ENCODE data around the gene TAL2.

The TAL2 gene

DNA sequence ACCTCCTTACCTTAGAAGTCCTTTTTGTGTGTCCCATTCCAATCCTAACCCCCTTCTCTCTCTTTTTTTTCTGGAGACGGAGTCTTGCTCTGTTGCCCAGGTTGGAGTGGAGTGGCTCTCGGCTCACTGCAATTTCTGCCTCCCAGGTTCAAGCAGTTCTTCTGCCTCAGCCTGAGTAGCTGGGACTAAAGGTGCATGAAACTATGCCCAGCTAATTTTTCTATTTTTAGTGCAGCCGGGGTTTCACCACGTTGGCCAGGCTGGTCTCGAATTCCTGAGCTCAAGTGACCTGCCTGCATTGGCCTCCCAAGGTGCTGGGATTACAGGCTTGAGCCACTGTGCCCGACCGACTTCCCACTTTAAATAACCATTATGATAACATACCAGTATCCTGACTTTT lies 49.6 kb downstream of the TAL2 start:
- no peak for DNase-seq

DNA sequence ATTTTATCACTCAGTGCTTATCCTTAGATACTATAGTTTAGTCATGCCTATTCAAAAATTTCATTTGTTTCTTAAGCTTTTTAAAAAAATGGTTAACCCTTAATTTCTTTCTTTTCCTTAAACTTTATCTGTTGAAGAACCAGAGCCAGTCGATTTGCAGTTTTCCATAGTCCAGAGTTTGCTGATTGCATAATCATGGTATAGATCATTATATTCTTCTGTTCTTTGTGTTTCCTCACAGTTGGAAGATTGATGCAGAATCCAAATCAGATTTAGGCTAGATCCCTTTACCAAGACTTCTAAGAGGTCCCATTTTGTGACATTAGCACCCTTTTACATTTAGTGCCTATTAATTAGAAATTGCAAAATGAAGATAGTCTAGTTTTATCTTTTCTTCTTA lies 50.0 kb downstream of the TAL2 start:
- no peak for DNase-seq
